Neural cell (in vitro differentiated cells): ENCODE measurements around the gene LIMCH1. TPM values are rescaled to one million over a fixed set of nuclear protein-coding genes. Genes with fewer than 3 reads are reported as not detected.

Experiments used
- H2AFZ ChIP-seq: fragments of 200-600, 300-800 bp; sonication (generic), shearing (Covaris generic); 2 replicates; pipeline ENCODE4 v1.6.0; 2014; ENCODE audit warnings: low read depth, mild to moderate bottlenecking, antibody characterized with exemption, low read length, moderate library complexity
- H3F3A ChIP-seq: fragments of 200-600 bp; shearing (Covaris generic); 2 replicates; pipeline ENCODE4 v1.6.1; 2016; ENCODE audit warnings: mild to moderate bottlenecking, moderate library complexity, mixed read lengths, antibody characterized with exemption, low read length; ENCODE audit not compliant: insufficient read depth, poor library complexity, severe bottlenecking
- H3K27ac ChIP-seq: fragments of 200-600, 300-800 bp; sonication (generic), shearing (Covaris generic); 2 replicates; pipeline ENCODE4 v1.5.1; 2014; ENCODE audit warnings: mild to moderate bottlenecking, low read length, moderate library complexity
- H3K27me3 ChIP-seq: fragments of 300-800, 200-600 bp; sonication (generic), shearing (Covaris generic); 2 replicates; pipeline ENCODE4 v1.6.0; 2014; ENCODE audit warnings: mild to moderate bottlenecking, low read depth, low read length, moderate library complexity; ENCODE audit not compliant: insufficient read depth
- H3K36me3 ChIP-seq: fragments of 300-800, 200-600 bp; sonication (generic), shearing (Covaris generic); 2 replicates; pipeline ENCODE4 v1.5.1; 2014; ENCODE audit warnings: mild to moderate bottlenecking, antibody characterized with exemption, low read length, moderate library complexity; ENCODE audit not compliant: insufficient read depth
- H3K4me2 ChIP-seq: fragments of 300-800, 200-600 bp; sonication (generic), shearing (Covaris generic); 2 replicates; pipeline ENCODE4 v1.6.0; 2014; ENCODE audit warnings: mild to moderate bottlenecking, low read length
- H3K4me3 ChIP-seq: fragments of 300-800, 200-600 bp; sonication (generic), shearing (Covaris generic); 2 replicates; pipeline ENCODE4 v1.5.1; 2014; ENCODE audit warnings: mild to moderate bottlenecking, low read length, moderate library complexity
- H3K79me2 ChIP-seq: fragments of 200-600 bp; shearing (Covaris generic); replicated peaks from 2 replicates; pipeline ENCODE4 v1.6.0; 2014; ENCODE audit warnings: mild to moderate bottlenecking, low read length, moderate library complexity; ENCODE audit not compliant: insufficient read depth
- H3K9ac ChIP-seq: fragments of 300-800, 200-600 bp; sonication (generic), shearing (Covaris generic); 2 replicates; pipeline ENCODE4 v1.6.1; 2016; ENCODE audit warnings: mild to moderate bottlenecking, low read length, mixed read lengths
- H3K9me2 ChIP-seq: fragments of 200-600 bp; shearing (Covaris generic); 2 replicates; pipeline ENCODE4 v1.6.1; 2016; ENCODE audit warnings: mild to moderate bottlenecking, low read length, mixed read lengths; ENCODE audit not compliant: insufficient read depth
- H3K9me3 ChIP-seq: fragments of 200-600, 300-800 bp; sonication (generic), shearing (Covaris generic); 2 replicates; pipeline ENCODE4 v1.6.1; 2016; ENCODE audit warnings: mild to moderate bottlenecking, mixed run types, low read length, moderate library complexity, mixed read lengths
- H4K20me1 ChIP-seq: fragments of 200-600 bp; shearing (Covaris generic); 2 replicates; pipeline ENCODE4 v1.6.1; 2016; ENCODE audit warnings: mild to moderate bottlenecking, mixed run types; ENCODE audit not compliant: insufficient read depth
- EP300 ChIP-seq: fragments of 450-650 bp; conservative IDR thresholded peaks from 2 replicates; pipeline ENCODE4 v1.6.1; 2014; ENCODE audit warnings: antibody characterized with exemption, mild to moderate bottlenecking, moderate library complexity; ENCODE audit not compliant: poor library complexity, severe bottlenecking
- EZH2 ChIP-seq: fragments of 200-600, 300-800 bp; shearing (Covaris generic), sonication (generic); IDR thresholded peaks from 2 replicates; pipeline ENCODE4 v1.6.1; 2014; ENCODE audit warnings: antibody characterized with exemption, low read length, borderline replicate concordance, mild to moderate bottlenecking; ENCODE audit not compliant: insufficient read depth, poor library complexity, severe bottlenecking
- MXI1 ChIP-seq: fragments of 450-650 bp; conservative IDR thresholded peaks from 2 replicates; pipeline ENCODE4 v1.6.1; 2014; ENCODE audit warnings: antibody characterized with exemption, mild to moderate bottlenecking; ENCODE audit not compliant: poor library complexity, severe bottlenecking
- POLR2AphosphoS5 ChIP-seq: IDR thresholded peaks from 2 replicates; pipeline ENCODE4 v1.6.1; 2012
- RAD21 ChIP-seq: fragments of 450-650 bp; conservative IDR thresholded peaks from 2 replicates; pipeline ENCODE4 v1.6.1; 2014; ENCODE audit warnings: antibody characterized with exemption, mild to moderate bottlenecking, moderate library complexity
- REST ChIP-seq: IDR thresholded peaks from 2 replicates; pipeline ENCODE4 v1.6.1; 2012; ENCODE audit warnings: borderline replicate concordance
- SMC3 ChIP-seq: fragments of 450-650 bp; conservative IDR thresholded peaks from 2 replicates; pipeline ENCODE4 v1.6.1; 2014; ENCODE audit warnings: antibody characterized with exemption, mild to moderate bottlenecking, moderate library complexity; ENCODE audit not compliant: poor library complexity
- TAF1 ChIP-seq: IDR thresholded peaks from 2 replicates; pipeline ENCODE4 v1.6.1; 2012; ENCODE audit warnings: low read depth
- polyA plus RNA-seq: library from polyadenylated mRNA; depleted of rRNA; stranded (reverse); fragments of >200 nt; gene quantifications from 2 replicates; pipeline ENCODE4 v1.2.3, GENCODE V29; 2014

LIMCH1 gene
- polyA plus RNA-seq, 1 donor from 2014 or later: 9.1 TPM

- TF ChIP-seq RAD21: no peak
Measured at GRCh38 chr4:41718907-41719306, 180.9 kb downstream of the LIMCH1 start (continued).

GRCh38 chr4:41719417-41719816, 181.5 kb downstream of the LIMCH1 start:
- TF ChIP-seq POLR2AphosphoS5 (no peak), EZH2 (no peak), TAF1 (no peak), EP300 (no peak), SMC3 (no peak)
- H3K4me3 ChIP-seq: no peak overlapping the region
- no peak overlapping the region for H3K4me2 ChIP-seq

GRCh38 chr4:41722181-41722580, 184.2 kb downstream of the LIMCH1 start:
- no peaks in the 10 kb centered on the region for H3K36me3 ChIP-seq
- no peaks in the 10 kb centered on the region for H3K79me2 ChIP-seq
- no peaks in the 10 kb centered on the region for H3K9me2 ChIP-seq
- TF ChIP-seq MXI1 (no peak), TAF1 (no peak), REST (no peak), SMC3 (no peak), EP300 (no peak)
- H3K9me3 ChIP-seq: no peaks in the 10 kb centered on the region
- no peaks in the 10 kb centered on the region for H3F3A ChIP-seq
- H3K27me3 ChIP-seq: no peaks in the 10 kb centered on the region
- no peak overlapping the region for H3K4me2 ChIP-seq
- no peak overlapping the region for H2AFZ ChIP-seq
- H3K27ac ChIP-seq: no peak overlapping the region
- no peaks in the 10 kb centered on the region for H4K20me1 ChIP-seq
- no peak overlapping the region for H3K4me3 ChIP-seq
- H3K9ac ChIP-seq: no peak overlapping the region

More at GRCh38 chr4:41719417-41719816, 181.5 kb downstream of the LIMCH1 start:
- Histone ChIP-seq H2AFZ (no peak overlapping the region), H3K27me3 (no peaks in the 10 kb centered on the region), H3K9me2 (no peaks in the 10 kb centered on the region), H3K9me3 (no peaks in the 10 kb centered on the region), H3K36me3 (no peaks in the 10 kb centered on the region), H4K20me1 (no peaks in the 10 kb centered on the region), H3K27ac (no peak overlapping the region), H3K9ac (no peak overlapping the region), H3K79me2 (no peaks in the 10 kb centered on the region), H3F3A (no peaks in the 10 kb centered on the region)

- no peak overlapping the region for H3K4me3 ChIP-seq
- no peaks in the 10 kb centered on the region for H3K79me2 ChIP-seq
- no peaks in the 10 kb centered on the region for H3K36me3 ChIP-seq
- H4K20me1 ChIP-seq: no peaks in the 10 kb centered on the region
- H3K9me2 ChIP-seq: no peaks in the 10 kb centered on the region
- no peaks in the 10 kb centered on the region for H3K27me3 ChIP-seq
- no peaks in the 10 kb centered on the region for H3K9me3 ChIP-seq
- no peak overlapping the region for H3K9ac ChIP-seq
- no peak overlapping the region for H3K27ac ChIP-seq
- no peak overlapping the region for H2AFZ ChIP-seq
- no peaks in the 10 kb centered on the region for H3F3A ChIP-seq
- H3K4me2 ChIP-seq: no peak overlapping the region
- TF ChIP-seq POLR2AphosphoS5 (no peak), MXI1 (no peak), SMC3 (no peak), TAF1 (no peak), REST (no peak)
Measured at GRCh38 chr4:41723286-41723685, 185.3 kb downstream of the LIMCH1 start.
